GM21529 (cell line): ENCODE measurements around the gene PCDHB10.

Experiments used
- ATAC-seq: cut with Tn5 transposase; IDR thresholded peaks from one replicate; pipeline ENCODE4 v1.9.1; 2021; ENCODE audit not compliant: unreplicated experiment

The PCDHB10 gene

GRCh38 chr5:141236516-141237313 lies 44.6 kb downstream of the PCDHB10 start:
- ATAC-seq = no peak

GRCh38 chr5:141241496-141241895 lies 49.3 kb downstream of the PCDHB10 start:
- no peak for ATAC-seq
